Erythroblast (primary cell): ENCODE results near the gene AKT3.

Experiments used
- GATA1 ChIP-seq: IDR thresholded peaks from 2 replicates; pipeline ENCODE4 v1.6.1; 2011; ENCODE audit warnings: low read depth, mild to moderate bottlenecking, control low read depth, low read length, moderate library complexity
- POLR2A ChIP-seq: IDR thresholded peaks from 2 replicates; pipeline ENCODE4 v1.6.1; 2011; ENCODE audit warnings: mild to moderate bottlenecking, low read length

GRCh38 chr1:243738020-243738419 lies 112.0 kb downstream of the AKT3 start:
- no peak for TF ChIP-seq POLR2A
- no peak for TF ChIP-seq GATA1
